GM23338 (cell line): ENCODE measurements around the gene RRP36. TPM values are rescaled to one million over a fixed set of nuclear protein-coding genes. Genes with fewer than 3 reads are reported as not detected.

Experiments
- ATAC-seq: fragments of 200-7000 bp; cut with Tn5 transposase; 3 replicates; pipeline ENCODE4 v1.9.1; 2020
- DNase-seq: peaks from one replicate; pipeline ENCODE4 v3.0.0-alpha.2; 2015; ENCODE audit warnings: low spot score
- H2AFZ ChIP-seq: fragments of 200-600 bp; sonication (generic); 2 replicates; pipeline ENCODE4 v1.8.0; 2016; ENCODE audit warnings: antibody characterized with exemption, mild to moderate bottlenecking, moderate library complexity
- H3F3A ChIP-seq: fragments of 200-600 bp; sonication (generic); replicated peaks from 2 replicates; pipeline ENCODE4 v1.8.0; 2017; ENCODE audit warnings: antibody characterized with exemption, mixed run types, low read depth
- H3K27ac ChIP-seq: fragments of 200-600 bp; sonication (generic); 2 replicates; pipeline ENCODE4 v1.6.1; 2016; ENCODE audit warnings: low read depth
- H3K27me3 ChIP-seq: fragments of 200-600 bp; sonication (generic); 2 replicates; pipeline ENCODE4 v1.8.0; 2016; ENCODE audit warnings: mild to moderate bottlenecking, mixed run types, moderate library complexity; ENCODE audit not compliant: insufficient read depth
- H3K36me3 ChIP-seq: fragments of 200-600 bp; sonication (generic); 2 replicates; pipeline ENCODE4 v1.8.0; 2016; ENCODE audit warnings: mild to moderate bottlenecking; ENCODE audit not compliant: insufficient read depth
- H3K4me1 ChIP-seq: fragments of 200-600 bp; sonication (generic); 2 replicates; pipeline ENCODE4 v1.8.0; 2016; ENCODE audit warnings: mild to moderate bottlenecking, moderate library complexity; ENCODE audit not compliant: insufficient read depth
- H3K4me2 ChIP-seq: fragments of 200-600 bp; sonication (generic); 2 replicates; pipeline ENCODE4 v1.7.1; 2017; ENCODE audit warnings: mixed run types
- H3K4me3 ChIP-seq: fragments of 200-600 bp; sonication (generic); 2 replicates; pipeline ENCODE4 v1.6.1; 2016; ENCODE audit warnings: mixed run types
- H3K79me2 ChIP-seq: fragments of 200-600 bp; sonication (generic); replicated peaks from 2 replicates; pipeline ENCODE4 v1.8.0; 2017; ENCODE audit warnings: mild to moderate bottlenecking; ENCODE audit not compliant: insufficient read depth
- H3K9me2 ChIP-seq: fragments of 200-600 bp; sonication (generic); 2 replicates; pipeline ENCODE4 v1.8.0; 2017; ENCODE audit not compliant: insufficient read depth
- H4K20me1 ChIP-seq: fragments of 200-600 bp; sonication (generic); replicated peaks from 2 replicates; pipeline ENCODE4 v1.8.0; 2017; ENCODE audit warnings: mild to moderate bottlenecking; ENCODE audit not compliant: insufficient read depth
- H3K27ac Mint-ChIP-seq: 2 replicates; pipeline ENCODE4 v1.8.0; 2020; ENCODE audit warnings: inconsistent platforms, mild to moderate bottlenecking, moderate library complexity, mixed read lengths
- H3K27me3 Mint-ChIP-seq: 3 replicates; pipeline ENCODE4 v1.8.0; 2022; ENCODE audit warnings: low read depth, mild to moderate bottlenecking, moderate library complexity, mixed read lengths, inconsistent platforms; ENCODE audit not compliant: insufficient read depth, poor library complexity
- H3K36me3 Mint-ChIP-seq: 3 replicates; pipeline ENCODE4 v1.8.0; 2021; ENCODE audit warnings: low read depth, mild to moderate bottlenecking, inconsistent platforms, moderate library complexity, mixed read lengths
- H3K4me1 Mint-ChIP-seq: 3 replicates; pipeline ENCODE4 v1.8.0; 2020; ENCODE audit warnings: mild to moderate bottlenecking, inconsistent platforms, mixed read lengths
- H3K4me3 Mint-ChIP-seq: 3 replicates; pipeline ENCODE4 v1.8.0; 2021; ENCODE audit warnings: moderate library complexity, mild to moderate bottlenecking, inconsistent platforms, mixed read lengths
- H3K9me3 Mint-ChIP-seq: 3 replicates; pipeline ENCODE4 v1.8.0; 2020; ENCODE audit warnings: moderate library complexity, mild to moderate bottlenecking, inconsistent platforms, mixed read lengths
- CREB1 ChIP-seq: fragments of 250-450 bp; sonication (Bioruptor Pico); IDR thresholded peaks from 2 replicates; pipeline ENCODE4 v1.5.0; 2020; ENCODE audit warnings: low read depth, mild to moderate bottlenecking, moderate library complexity
- CTCF ChIP-seq, 2 experiments: fragments of 200-600 bp in 1 of 2; sonication (generic) in 1 of 2; conservative IDR thresholded peaks; 2 replicates each; pipeline versions ENCODE4 v1.5.1 to v1.6.1; 2016 to 2017; ENCODE audit warnings: antibody characterized with exemption in 2 of 2, low read depth in 2 of 2, mild to moderate bottlenecking in 2 of 2, moderate library complexity in 1 of 2
- ETS1 ChIP-seq: IDR thresholded peaks from 2 replicates; pipeline ENCODE4 v1.6.1; 2016; ENCODE audit warnings: antibody characterized with exemption
- EZH2 ChIP-seq: fragments of 200-600 bp; sonication (generic); IDR thresholded peaks from one replicate; pipeline ENCODE4 v1.8.0; 2017; ENCODE audit warnings: antibody characterized with exemption, mild to moderate bottlenecking, low read depth; ENCODE audit not compliant: unreplicated experiment
- EZH2phosphoT487 ChIP-seq: fragments of 200-600 bp; sonication (generic); IDR thresholded peaks from one replicate; pipeline ENCODE4 v1.8.1; 2018; ENCODE audit warnings: antibody characterized with exemption; ENCODE audit not compliant: unreplicated experiment
- JUNB ChIP-seq: IDR thresholded peaks from one replicate; pipeline ENCODE4 v1.6.1; 2016; ENCODE audit warnings: antibody characterized with exemption; ENCODE audit not compliant: unreplicated experiment
- NANOG ChIP-seq: IDR thresholded peaks from 2 replicates; pipeline ENCODE4 v1.6.1; 2016; ENCODE audit warnings: antibody characterized with exemption, borderline replicate concordance
- POLR2AphosphoS5 ChIP-seq: IDR thresholded peaks from 2 replicates; pipeline ENCODE4 v1.6.1; 2016; ENCODE audit warnings: antibody characterized with exemption, low read depth
- STAT1 ChIP-seq: IDR thresholded peaks from one replicate; pipeline ENCODE4 v1.6.1; 2016; ENCODE audit warnings: antibody characterized with exemption; ENCODE audit not compliant: unreplicated experiment
- ZNF114 ChIP-seq: fragments of 250-450 bp; sonication (Bioruptor Pico); IDR thresholded peaks from 2 replicates; pipeline ENCODE4 v1.5.0; 2020; ENCODE audit warnings: mild to moderate bottlenecking, moderate library complexity
- ZNF331 ChIP-seq: fragments of 250-450 bp; sonication (Bioruptor Pico); IDR thresholded peaks from 2 replicates; pipeline ENCODE4 v1.5.0; 2020; ENCODE audit warnings: low read depth, mild to moderate bottlenecking, moderate library complexity
- polyA plus RNA-seq: library from polyadenylated mRNA; unstranded; fragments of >200 nt; fragmentation: Nextera tagmentation; extraction: Ambion mirVana; gene quantifications from 2 replicates; pipeline ENCODE4 v1.2.1, GENCODE V29; 2016
- total RNA-seq: library from RNA; depleted of rRNA; stranded (reverse); fragments of >200 nt; shearing (Covaris generic); gene quantifications from 2 replicates; pipeline ENCODE4 v1.2.3, GENCODE V29; 2014
- TF ChIP-seq, protein P1 (sequence below): IDR thresholded peaks from one replicate; pipeline ENCODE4 v1.6.1; 2018; ENCODE audit warnings: antibody characterized with exemption; ENCODE audit not compliant: unreplicated experiment
- TF ChIP-seq, protein P2 (sequence below): fragments of 250-450 bp; sonication (Bioruptor Pico); IDR thresholded peaks from 2 replicates; pipeline ENCODE4 v1.5.0; 2020; ENCODE audit warnings: mild to moderate bottlenecking, moderate library complexity

Gene RRP36
- total and polyA plus RNA-seq, 2 experiments from 2014 or later: 64.7 to 106 TPM

DNA sequence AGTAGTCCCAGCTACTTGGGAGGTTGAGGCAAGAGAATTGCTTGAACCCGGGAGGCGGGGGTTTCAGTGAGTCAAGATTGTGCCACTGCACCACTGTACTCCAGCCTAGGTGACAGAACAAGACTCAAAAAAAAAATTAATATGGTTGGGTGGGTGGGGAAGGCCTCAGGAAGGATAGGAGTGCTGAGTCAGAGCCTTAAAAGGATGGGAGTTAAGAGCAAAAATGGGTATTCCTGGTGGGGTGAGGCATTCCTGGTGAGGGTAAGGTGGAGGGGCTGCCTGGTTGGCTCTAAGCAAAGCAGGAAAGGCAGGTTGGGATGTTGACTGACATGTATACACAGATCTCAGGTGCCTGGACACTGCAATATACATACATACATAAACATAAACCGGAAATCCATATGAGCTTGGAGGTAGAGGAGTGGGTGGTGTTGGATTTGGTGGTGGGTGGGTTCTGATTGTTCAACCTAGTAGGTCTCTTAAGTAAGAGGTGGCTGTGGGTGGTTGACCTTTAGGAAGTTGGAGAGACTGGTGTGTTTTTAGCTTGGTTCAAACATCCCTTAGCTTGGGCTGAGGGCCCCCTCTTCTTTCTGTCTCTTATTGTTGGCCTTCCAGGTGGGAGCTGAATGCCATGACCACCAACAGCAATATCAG lies 1.2 kb upstream of the RRP36 start:
- peaks cover 14% of the 10 kb centered on the region for H3K4me1 Mint-ChIP-seq
- Histone ChIP-seq H3K79me2 (peaks cover 50% of the 10 kb centered on the region), H3K27me3 (no peaks in the 10 kb centered on the region), H3K27ac (peak overlapping the region; percentile 90; the same call in 1 of the 2 replicates), H3K4me2 (no peak overlapping the region; the same call in 1 of the 2 replicates), H4K20me1 (peaks cover 13% of the 10 kb centered on the region), H3K4me1 (peaks cover 10% of the 10 kb centered on the region), H2AFZ (no peak overlapping the region), H3K36me3 (peaks cover 21% of the 10 kb centered on the region), H3F3A (peaks cover 21% of the 10 kb centered on the region), H3K9me2 (no peaks in the 10 kb centered on the region), H3K4me3 (no peak overlapping the region)
- H3K9me3 Mint-ChIP-seq: no peaks in the 10 kb centered on the region; the same call in 1 of the 3 replicates
- peaks cover 7% of the 10 kb centered on the region for H3K27me3 Mint-ChIP-seq
- peak overlapping the region; percentile 100 for H3K4me3 Mint-ChIP-seq
- peak overlapping the region; percentile 57; the same call in 1 of the 2 replicates for H3K27ac Mint-ChIP-seq
- TF ChIP-seq ZNF331: no peak
- TF ChIP-seq CREB1 (CRISPR knock-in tag): no peak
- TF ChIP-seq CTCF (conservative IDR thresholded peaks at IDR 0.05; ENCODE audit: low read depth in 2 of 2): no peak
- TF ChIP-seq POLR2AphosphoS5: no peak
- TF ChIP-seq NANOG: no peak
- TF ChIP-seq EZH2phosphoT487: no peak
- no peak for TF ChIP-seq ZNF114
- TF ChIP-seq, protein P1, sequence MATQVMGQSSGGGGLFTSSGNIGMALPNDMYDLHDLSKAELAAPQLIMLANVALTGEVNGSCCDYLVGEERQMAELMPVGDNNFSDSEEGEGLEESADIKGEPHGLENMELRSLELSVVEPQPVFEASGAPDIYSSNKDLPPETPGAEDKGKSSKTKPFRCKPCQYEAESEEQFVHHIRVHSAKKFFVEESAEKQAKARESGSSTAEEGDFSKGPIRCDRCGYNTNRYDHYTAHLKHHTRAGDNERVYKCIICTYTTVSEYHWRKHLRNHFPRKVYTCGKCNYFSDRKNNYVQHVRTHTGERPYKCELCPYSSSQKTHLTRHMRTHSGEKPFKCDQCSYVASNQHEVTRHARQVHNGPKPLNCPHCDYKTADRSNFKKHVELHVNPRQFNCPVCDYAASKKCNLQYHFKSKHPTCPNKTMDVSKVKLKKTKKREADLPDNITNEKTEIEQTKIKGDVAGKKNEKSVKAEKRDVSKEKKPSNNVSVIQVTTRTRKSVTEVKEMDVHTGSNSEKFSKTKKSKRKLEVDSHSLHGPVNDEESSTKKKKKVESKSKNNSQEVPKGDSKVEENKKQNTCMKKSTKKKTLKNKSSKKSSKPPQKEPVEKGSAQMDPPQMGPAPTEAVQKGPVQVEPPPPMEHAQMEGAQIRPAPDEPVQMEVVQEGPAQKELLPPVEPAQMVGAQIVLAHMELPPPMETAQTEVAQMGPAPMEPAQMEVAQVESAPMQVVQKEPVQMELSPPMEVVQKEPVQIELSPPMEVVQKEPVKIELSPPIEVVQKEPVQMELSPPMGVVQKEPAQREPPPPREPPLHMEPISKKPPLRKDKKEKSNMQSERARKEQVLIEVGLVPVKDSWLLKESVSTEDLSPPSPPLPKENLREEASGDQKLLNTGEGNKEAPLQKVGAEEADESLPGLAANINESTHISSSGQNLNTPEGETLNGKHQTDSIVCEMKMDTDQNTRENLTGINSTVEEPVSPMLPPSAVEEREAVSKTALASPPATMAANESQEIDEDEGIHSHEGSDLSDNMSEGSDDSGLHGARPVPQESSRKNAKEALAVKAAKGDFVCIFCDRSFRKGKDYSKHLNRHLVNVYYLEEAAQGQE: no peak
- no peak for TF ChIP-seq STAT1
- no peak for TF ChIP-seq JUNB
- no peak for TF ChIP-seq ETS1
- TF ChIP-seq, protein P2, sequence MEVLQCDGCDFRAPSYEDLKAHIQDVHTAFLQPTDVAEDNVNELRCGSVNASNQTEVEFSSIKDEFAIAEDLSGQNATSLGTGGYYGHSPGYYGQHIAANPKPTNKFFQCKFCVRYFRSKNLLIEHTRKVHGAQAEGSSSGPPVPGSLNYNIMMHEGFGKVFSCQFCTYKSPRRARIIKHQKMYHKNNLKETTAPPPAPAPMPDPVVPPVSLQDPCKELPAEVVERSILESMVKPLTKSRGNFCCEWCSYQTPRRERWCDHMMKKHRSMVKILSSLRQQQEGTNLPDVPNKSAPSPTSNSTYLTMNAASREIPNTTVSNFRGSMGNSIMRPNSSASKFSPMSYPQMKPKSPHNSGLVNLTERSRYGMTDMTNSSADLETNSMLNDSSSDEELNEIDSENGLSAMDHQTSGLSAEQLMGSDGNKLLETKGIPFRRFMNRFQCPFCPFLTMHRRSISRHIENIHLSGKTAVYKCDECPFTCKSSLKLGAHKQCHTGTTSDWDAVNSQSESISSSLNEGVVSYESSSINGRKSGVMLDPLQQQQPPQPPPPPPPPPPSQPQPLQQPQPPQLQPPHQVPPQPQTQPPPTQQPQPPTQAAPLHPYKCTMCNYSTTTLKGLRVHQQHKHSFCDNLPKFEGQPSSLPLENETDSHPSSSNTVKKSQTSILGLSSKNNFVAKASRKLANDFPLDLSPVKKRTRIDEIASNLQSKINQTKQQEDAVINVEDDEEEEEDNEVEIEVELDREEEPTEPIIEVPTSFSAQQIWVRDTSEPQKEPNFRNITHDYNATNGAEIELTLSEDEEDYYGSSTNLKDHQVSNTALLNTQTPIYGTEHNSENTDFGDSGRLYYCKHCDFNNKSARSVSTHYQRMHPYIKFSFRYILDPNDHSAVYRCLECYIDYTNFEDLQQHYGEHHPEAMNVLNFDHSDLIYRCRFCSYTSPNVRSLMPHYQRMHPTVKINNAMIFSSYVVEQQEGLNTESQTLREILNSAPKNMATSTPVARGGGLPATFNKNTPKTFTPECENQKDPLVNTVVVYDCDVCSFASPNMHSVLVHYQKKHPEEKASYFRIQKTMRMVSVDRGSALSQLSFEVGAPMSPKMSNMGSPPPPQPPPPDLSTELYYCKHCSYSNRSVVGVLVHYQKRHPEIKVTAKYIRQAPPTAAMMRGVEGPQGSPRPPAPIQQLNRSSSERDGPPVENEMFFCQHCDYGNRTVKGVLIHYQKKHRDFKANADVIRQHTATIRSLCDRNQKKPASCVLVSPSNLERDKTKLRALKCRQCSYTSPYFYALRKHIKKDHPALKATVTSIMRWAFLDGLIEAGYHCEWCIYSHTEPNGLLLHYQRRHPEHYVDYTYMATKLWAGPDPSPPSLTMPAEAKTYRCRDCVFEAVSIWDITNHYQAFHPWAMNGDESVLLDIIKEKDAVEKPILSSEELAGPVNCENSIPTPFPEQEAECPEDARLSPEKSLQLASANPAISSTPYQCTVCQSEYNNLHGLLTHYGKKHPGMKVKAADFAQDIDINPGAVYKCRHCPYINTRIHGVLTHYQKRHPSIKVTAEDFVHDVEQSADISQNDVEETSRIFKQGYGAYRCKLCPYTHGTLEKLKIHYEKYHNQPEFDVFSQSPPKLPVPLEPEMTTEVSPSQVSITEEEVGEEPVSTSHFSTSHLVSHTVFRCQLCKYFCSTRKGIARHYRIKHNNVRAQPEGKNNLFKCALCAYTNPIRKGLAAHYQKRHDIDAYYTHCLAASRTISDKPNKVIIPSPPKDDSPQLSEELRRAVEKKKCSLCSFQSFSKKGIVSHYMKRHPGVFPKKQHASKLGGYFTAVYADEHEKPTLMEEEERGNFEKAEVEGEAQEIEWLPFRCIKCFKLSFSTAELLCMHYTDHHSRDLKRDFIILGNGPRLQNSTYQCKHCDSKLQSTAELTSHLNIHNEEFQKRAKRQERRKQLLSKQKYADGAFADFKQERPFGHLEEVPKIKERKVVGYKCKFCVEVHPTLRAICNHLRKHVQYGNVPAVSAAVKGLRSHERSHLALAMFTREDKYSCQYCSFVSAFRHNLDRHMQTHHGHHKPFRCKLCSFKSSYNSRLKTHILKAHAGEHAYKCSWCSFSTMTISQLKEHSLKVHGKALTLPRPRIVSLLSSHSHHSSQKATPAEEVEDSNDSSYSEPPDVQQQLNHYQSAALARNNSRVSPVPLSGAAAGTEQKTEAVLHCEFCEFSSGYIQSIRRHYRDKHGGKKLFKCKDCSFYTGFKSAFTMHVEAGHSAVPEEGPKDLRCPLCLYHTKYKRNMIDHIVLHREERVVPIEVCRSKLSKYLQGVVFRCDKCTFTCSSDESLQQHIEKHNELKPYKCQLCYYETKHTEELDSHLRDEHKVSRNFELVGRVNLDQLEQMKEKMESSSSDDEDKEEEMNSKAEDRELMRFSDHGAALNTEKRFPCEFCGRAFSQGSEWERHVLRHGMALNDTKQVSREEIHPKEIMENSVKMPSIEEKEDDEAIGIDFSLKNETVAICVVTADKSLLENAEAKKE (CRISPR knock-in tag): no peak
- TF ChIP-seq EZH2: no peak
- H3K36me3 Mint-ChIP-seq: peaks cover 66% of the 10 kb centered on the region
- ATAC-seq: no peak
- no peak for DNase-seq
